ENCODE measurements around the gene TRIM39.

GRCh38 chr6:30321692-30322388 lies 4.9 kb upstream of the TRIM39 start:
- TF ChIP-seq RAD21 (IDR thresholded peaks at IDR 0.05; ENCODE audit: low read length) (no peak), MAZ (IDR thresholded peaks at IDR 0.05; ENCODE audit: borderline replicate concordance, low read depth, low read length) (no peak), POLR2A (IDR thresholded peaks at IDR 0.05; ENCODE audit: low read depth, low read length) (no peak), FOS (IDR thresholded peaks at IDR 0.05; ENCODE audit: low read depth, low read length) (no peak), BHLHE40 (IDR thresholded peaks at IDR 0.05; ENCODE audit: low read depth, low read length) (no peak)
- TF ChIP-seq, protein P1, sequence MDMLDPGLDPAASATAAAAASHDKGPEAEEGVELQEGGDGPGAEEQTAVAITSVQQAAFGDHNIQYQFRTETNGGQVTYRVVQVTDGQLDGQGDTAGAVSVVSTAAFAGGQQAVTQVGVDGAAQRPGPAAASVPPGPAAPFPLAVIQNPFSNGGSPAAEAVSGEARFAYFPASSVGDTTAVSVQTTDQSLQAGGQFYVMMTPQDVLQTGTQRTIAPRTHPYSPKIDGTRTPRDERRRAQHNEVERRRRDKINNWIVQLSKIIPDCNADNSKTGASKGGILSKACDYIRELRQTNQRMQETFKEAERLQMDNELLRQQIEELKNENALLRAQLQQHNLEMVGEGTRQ (IDR thresholded peaks at IDR 0.05; ENCODE audit: low read depth, low read length) = no peak

All from IMR-90 (cell line).